T-helper 1 cell (primary cell): ENCODE measurements around the gene SMC5.
"Not testable (repeated sequence)": the region's sequence is repeated elsewhere in the genome, so short reads cannot be mapped to it uniquely, and the experiment has no call there.

Source experiments
- DNase-seq, 5 donors: peaks; one replicate each; pipeline ENCODE4 v3.0.0-alpha.2; 2012 to 2020

The SMC5 gene

DNA sequence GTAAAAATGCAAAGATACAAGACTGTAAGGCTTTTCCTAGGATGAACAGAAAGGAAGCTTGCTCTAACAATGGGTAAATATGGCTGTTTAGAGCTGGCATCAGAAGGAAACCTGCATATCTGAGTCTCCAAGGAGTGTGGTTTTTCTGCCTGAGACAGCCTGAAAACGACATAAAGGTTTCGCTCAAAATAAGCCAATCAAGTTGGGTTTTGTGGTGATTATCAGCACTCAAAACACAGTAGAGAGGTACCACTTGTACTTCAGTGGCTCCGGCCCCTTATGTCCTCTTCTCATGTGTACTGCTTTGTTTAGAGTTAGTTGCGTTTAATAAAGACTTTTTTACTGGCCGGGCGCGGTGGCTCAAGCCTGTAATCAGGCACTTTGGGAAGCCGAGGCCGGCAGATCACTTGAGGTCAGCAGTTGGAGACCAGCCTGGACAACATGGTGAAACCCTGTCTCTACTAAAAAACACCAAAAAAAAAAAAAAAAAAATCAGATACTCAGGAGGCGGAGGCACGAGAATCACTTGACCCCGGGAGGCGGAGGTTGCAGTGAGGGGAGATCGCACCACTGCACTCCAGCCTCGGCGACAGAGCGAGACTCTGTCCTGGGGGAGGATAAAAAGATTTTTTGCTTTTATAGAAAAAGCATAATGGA lies 116.3 kb downstream of the SMC5 start:
- DNase-seq, result no peak

DNA sequence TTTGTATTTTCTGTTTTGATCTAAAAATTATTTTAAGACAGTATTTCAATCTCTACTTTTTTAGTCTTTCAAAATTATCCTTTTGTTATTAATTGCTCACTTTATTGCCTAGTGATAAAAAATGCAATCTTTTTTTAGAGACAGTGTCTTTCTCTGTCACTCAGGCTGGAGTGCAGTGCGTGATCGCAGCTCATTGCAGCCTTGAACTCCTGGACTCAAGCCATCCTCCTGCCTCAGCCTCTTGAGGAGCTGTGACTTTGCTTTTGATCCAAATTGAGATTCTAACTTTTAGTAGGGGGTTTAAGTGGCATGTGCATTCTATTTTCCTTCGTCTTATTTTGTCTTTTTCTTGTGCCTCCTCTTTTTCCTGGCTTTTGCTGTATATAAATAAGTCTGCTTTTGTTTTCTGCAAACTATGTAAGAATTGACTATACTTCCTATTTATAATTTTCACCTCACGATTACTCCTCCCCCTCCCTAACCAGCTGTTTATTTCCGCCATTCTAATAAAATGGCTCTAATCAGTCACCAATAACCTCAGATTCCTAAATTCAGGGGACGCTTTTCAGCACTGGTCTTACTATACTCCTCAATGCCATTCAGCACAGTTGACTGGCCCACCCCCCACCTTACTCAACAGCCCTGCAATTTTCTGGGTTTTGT lies 123.4 kb downstream of the SMC5 start:
- no peak for DNase-seq

DNA sequence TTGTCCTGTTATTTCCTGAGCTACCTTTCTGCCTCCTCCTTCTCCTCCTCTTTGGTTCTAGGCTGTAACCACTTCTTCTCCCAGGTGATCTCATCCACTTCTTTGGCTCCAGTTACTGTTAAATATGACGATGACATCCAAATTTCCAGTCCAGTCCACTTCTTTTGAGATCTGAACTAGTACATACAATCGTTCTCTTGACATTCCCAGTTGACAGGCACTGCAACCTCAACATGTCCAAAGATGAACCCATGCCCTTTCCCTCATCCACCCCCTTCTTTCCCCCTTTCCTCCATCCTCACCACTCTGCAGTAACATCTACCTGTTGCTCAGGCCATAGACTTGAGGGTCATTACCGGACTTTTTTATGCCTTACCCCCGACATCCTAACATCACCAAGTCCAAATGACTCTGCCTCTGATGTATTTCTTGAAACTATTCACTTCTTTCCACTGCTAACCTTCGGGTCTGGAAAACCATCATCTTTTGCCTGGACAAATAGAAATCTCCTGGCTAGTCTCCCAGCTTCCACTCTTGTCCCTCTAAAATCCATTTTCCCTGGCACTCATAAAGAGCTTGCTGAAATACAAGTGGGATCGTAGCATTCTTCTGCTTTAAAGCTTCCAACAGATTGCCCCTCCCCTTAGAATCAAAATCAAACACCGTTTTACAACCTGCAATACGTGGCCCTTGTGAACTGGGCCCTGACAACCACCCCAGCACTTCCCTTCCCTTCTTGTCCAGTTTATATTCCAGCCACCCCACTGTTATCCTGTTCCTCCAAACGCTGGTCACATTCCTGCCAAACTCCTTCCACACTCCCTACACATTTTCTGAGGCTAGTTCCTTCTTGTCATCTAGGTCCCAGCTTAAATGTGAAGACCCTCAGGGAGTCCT lies 124.2 kb downstream of the SMC5 start:
- DNase-seq, result no peak

DNA sequence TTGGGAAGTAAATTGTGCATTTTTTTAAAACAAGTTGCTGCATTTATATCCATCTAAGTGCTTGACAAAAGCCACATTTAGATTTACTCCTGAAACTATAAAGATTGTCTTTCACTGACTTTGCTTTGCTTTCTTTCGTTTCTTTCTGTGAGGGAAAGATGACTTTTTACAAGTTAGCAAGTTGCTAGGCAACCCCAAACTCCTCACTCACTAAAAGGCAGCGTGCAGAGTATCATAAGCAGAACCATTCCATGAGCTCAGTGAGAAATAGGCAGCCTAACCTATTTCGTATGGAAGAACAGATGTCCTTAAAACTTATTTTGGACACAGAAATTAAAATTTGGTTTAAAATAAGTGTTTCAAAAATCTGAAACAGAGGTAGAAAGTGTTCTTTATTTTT lies 126.6 kb downstream of the SMC5 start:
- DNase-seq, result no peak

DNA sequence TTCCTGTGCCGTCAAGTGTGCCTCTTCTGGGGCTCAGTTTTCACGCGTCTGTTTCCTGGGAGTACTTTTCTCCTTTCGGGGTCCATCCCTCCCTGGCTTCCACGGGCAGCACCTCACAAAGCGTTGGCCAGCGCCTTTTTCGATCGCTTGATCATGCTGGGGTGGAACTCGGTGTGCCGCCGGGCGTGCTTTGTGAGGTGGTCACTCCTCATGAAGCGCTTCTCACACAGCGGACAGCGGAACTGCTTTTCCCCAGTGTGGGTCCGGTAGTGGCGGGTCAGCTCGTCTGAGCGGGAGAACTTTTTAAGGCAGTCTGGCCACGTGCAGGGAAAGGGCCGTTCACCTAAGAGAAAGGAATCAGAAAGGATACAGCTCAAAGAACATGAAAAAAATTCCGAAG lies 128.9 kb downstream of the SMC5 start:
- no peak for DNase-seq

DNA sequence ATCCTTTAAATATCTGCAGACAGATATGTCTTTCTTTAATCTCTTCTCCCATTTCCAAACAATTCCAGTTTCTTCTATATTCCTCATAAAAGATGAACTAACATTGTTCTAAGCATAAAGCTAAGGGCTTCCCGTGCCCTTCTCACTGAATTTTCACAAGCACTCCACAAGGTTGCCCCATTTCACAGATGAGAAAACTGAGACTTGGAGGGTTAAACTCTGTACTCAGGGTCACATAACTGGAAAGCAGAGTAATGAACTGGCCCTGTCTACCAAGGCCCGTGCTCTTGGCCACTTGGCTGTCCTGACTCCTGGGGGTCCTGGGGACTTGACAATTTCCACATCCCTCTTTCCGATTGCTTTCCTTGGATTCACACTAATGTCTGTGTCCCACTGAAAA lies 130.4 kb downstream of the SMC5 start:
- DNase-seq, result no peak

DNA sequence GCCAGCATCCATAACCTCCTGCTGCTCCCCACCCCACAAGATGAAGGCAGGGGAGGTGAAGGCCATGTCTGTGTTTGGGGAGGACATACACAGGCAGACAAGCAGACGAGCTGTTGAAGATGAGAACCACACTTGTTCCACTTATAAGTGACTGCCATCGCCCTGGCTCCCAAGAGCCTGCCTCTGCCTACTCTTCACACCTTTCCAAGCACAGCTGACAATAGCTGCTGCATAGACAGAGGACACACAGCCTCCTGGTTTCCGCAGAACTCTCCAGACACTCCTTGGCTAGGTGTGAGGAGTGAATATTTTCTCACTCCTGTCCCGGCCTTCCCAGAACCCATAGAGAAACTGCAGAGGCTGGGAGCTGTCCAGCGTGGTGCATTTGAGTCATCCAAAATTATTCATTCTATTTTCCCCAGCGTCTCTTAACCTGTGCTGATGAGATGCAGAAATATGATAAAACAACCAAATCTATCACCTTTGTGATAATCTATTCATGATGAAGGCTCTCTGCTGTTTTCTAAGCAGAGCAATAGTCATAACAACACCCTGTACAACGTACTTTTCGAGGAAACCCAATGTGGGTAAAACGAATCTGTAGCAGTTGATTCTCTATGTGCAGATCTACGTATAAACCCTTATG lies 131.0 kb downstream of the SMC5 start:
- DNase-seq, result peak in 1 of 5 donors; percentile 37

DNA sequence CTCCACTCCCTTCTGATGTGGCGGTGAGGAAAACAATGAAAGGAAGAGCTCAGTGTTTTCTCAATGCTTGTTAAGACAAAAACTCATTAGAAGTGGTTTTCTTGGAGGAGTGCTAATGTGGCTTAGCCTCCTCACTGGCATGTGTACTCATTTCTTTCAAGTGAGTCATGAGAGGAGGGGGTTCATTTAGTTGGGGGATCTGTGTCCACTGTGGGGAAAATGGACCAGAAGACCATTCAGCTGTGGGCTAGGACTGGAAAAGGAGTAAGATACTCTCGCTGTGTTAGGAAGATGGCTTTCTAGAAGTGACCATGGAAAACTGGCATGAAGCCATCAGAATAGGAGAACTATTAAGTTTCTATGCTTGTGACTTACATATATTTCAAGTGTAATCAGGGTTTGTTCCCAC lies 132.2 kb downstream of the SMC5 start:
- DNase-seq, result no peak

DNA sequence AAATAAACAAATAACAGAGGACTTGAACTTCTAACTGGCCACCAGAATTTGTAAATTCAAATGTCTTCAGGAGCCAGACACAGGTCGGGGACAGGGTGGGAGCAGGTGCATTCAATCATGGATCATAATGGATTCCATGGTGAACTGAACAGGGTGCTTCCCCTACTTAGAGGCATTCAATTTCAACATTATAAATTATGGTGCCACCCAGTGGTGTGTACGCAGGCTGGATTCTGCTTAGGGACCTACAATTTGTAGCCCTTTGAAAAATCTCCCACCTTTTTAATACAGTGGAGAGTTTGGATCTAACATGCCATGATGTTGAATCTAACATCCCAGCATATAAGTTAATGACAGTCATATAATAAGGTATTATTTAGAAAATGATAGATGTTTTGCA lies 133.4 kb downstream of the SMC5 start:
- no peak for DNase-seq

DNA sequence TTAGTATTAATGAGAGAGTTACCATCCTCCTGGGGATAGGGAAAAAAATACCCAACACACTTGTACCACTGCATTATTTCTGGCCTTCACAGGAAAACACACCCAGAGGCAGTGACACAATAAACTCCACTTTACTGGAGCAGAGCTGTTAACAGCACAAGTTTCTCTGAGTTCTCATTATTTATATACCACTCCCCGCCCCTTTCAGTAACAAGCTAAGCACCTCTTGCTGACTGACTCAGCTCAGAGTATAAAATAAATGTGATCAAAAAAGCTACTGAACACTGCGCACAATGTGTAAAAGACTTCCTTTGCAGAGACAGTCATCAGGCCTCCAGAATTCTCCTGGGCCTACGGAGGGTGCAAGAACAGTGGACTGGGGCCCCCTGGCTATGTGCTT lies 134.1 kb downstream of the SMC5 start:
- DNase-seq, result no peak

DNA sequence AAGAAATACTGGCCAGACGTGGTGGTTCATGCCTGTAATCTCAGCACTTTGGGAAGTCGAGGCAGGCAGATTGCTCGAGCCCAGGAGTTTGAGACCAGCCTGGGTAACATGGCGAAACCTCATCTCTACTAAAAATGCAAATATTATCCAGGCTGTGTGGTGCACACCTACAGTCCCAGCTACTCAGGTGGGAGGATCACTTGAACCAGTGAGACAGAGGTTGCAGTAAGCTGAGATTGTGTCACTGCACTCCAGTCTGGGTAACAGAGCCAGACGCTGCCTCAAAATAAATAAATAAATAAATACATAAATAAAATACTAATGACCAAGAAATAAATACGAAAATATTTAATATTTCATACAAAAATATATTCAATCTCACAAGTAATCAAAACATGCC lies 136.9 kb downstream of the SMC5 start:
- DNase-seq, result no peak

DNA sequence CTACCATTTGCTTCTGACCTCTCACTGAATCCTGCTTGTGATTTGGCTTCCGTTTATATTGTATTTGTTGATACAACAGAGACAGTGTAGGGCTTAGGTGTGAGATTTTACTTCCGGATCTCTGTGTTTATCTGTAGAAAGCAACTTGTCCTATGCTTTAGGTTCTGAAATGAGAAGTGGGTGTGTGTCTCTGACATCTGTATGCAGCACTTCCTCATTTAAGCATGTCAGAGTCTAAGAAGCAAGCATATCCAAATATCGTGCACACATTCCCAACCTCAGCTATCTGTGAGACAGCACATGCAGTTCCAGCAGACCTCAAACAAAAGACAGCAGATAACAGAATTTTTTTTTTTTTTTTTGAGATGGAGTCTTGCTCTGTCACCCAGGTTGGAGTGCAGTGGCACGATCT lies 139.4 kb downstream of the SMC5 start:
- peak in 1 of 5 donors; percentile 65 for DNase-seq

DNA sequence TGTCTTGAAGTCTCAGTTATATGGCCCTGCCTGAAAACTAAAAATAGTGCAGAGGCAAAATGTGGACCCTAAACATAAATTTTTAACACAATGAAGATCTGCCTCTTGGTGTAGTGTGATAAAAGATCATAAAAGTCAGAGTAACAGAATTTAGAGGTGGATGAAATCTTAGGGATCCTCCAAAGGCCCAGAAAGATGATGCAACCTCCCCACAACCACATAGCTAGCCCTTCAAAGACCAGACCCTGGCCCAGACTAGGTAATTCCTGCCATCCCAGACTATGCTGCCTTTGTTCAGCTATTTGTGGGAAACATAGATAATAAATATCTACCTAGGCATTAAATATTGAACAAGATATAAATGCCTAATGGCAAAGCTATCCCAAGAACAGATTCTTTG lies 140.4 kb downstream of the SMC5 start:
- DNase-seq, result no peak

DNA sequence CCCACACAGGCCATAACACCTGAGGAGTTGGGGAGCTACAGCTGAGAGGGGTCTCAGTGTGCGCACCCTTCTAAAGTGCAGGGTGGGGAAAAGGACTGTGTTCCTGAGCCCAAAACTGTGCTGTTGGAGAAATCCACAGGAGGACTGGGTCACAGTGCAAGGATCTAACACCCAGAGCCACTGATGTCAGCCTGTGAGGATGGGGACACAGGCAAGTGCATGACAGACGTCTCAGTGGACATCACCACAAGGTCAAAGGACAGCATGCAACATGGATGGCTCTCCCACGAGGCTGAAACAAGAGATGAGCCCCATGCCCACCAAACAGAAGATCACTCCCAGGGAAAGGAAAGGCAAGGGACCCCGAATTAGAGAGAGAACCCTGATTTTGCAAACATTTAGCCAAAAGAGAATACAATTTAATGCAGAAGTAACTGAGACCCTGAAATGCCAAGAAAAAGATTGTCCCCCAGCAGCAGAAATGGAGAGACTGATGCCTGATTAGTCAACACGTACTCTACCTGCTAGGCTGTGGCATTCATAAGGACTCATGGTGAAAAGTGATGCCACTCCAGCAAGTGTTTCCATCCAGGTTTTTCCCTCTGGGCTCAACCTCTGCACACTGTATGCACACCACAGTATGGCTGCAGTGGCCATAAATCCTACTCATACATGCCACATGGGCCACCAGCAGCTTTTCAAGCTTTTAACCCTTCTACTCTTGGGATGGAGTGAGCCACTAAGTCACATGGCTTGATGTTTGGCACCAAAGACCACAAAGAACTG lies 141.5 kb downstream of the SMC5 start:
- DNase-seq, result no peak

DNA sequence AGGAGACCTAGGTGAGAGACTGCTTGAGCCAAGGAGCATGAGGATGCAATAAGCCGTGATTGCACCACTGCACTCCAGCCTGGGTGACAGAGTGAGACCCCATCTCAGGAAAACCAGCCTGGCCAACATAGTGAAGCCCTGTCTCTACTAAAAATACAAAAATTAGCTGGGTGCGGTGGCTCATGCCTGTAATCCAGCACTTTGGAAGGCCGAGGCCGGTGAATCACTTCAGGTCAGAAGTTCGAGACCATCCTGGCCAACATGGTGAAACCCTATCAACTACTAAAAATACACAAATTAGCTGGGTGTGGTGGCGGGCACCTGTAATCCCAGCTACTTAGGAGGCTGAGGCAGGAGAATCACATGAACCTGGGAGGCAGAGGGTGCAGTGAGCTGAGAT lies 142.5 kb downstream of the SMC5 start:
- DNase-seq, result not testable (repeated sequence)

DNA sequence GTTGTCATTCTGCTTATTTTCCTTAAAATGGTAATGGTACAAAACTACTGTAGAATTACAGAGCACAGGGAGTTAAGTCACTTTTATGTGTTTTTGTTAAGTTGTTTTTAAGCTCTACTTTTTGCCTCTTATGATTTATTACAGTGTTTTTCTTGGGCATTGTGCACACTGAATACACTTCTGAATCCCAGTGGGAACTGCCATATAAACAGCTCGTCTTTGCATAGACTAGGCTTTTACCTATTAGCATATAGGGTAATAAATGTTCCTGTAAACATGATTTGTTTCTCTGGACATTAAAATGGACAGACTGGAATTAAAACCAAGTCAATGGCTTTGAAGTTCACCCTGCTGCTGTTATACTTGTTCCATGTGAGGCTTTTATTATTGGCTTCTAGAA lies 143.4 kb downstream of the SMC5 start:
- no peak for DNase-seq

DNA sequence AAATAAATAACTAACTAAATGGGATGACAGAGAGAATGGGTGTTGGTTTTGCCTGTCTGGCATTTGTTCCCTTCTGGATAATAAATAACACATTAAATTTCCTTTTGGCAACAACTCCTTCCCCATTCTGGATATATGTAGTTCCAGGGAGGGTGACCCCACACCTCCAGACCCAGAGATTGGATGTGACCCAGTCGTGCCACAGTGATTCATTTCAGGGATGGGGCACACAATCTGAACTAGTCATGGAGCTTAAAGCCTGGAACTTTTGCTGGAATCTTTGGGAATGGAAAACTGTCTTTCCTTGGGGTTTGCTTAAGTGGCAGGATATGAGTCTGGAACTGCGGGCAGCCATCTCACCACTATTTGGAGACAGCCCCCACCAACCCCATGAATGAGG lies 144.4 kb downstream of the SMC5 start:
- DNase-seq, result no peak

DNA sequence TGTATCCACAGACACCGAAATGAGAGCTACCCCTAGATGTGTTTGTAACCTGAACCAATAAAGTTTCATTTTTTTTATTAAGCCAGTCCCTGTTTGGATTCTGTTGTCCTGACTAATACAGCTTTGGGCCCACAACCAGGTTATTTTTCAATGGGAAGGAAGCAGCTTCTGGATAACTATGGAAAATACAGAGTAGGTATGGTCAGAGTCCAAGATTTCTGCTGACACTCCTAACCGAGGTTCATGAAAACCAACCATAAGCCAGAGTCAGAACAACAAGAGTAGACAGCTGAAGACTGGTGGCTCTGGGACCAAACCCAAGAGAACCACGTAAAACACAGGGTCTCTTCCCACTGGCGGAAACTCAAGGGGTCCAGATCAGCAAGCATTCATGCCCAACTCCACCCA lies 144.8 kb downstream of the SMC5 start:
- no peak for DNase-seq

DNA sequence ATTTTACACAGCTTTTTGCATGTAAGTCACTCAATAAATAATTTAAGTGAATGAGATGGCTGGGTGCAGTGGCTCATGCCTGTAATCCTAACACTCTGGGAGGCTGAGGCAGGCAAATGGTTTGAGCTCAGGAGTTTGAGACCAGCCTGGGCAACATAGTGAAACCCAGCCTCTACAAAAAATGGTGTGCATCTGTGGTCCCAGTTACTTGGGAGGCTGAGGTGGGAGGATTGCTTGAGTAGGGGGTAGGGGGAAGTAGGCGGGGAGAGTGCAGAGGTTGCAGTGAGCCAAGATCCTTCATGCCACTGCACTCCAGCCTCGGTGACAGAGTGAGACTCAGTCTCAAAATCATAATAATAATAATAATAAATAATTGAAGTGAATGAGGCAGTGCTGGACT lies 145.5 kb downstream of the SMC5 start:
- DNase-seq, result no peak
